Neutrophil (primary cell): ENCODE data around the gene TENM4.

Source experiments
- H3K27ac ChIP-seq: fragments of 200-600 bp; sonication (generic); 2 replicates; pipeline ENCODE4 v1.5.1; 2016; ENCODE audit warnings: mild to moderate bottlenecking, moderate library complexity
- H3K27me3 ChIP-seq: fragments of 200-600 bp; sonication (generic); 2 replicates; pipeline ENCODE4 v1.6.0; 2016; ENCODE audit warnings: mild to moderate bottlenecking
- H3K36me3 ChIP-seq: fragments of 200-600 bp; sonication (generic); 2 replicates; pipeline ENCODE4 v1.5.1; 2017
- H3K4me1 ChIP-seq, 2 experiments: fragments of 200-600 bp in 1 of 2; sonication (generic) in 1 of 2; 1 replicate in 1 of 2; 2 replicates in 1 of 2; pipeline versions ENCODE4 v1.5.1 to v1.6.1; 2013 to 2016; ENCODE audit warnings: low read depth in 1 of 2, low read length in 1 of 2, mild to moderate bottlenecking in 1 of 2, moderate library complexity in 1 of 2; ENCODE audit not compliant: control insufficient read depth in 1 of 2, insufficient read depth in 1 of 2
- H3K4me3 ChIP-seq, 2 experiments: fragments of 200-600 bp in 1 of 2; sonication (generic) in 1 of 2; 1 replicate in 1 of 2; 2 replicates in 1 of 2; pipeline ENCODE4 v1.5.1; 2013 to 2016; ENCODE audit warnings: low read depth in 1 of 2, low read length in 1 of 2, mild to moderate bottlenecking in 1 of 2, moderate library complexity in 1 of 2
- H3K9me3 ChIP-seq: fragments of 200-600 bp; sonication (generic); 2 replicates; pipeline ENCODE4 v1.5.1; 2016
- CTCF ChIP-seq: fragments of 200-600 bp; sonication (generic); IDR thresholded peaks from 2 replicates; pipeline ENCODE4 v1.5.1; 2016; ENCODE audit warnings: antibody characterized with exemption

The TENM4 gene

GRCh38 chr11:79259800-79260199 lies 181.0 kb downstream of the TENM4 start:
- H3K9me3 ChIP-seq = no peaks in the 10 kb centered on the region
- no peaks in the 10 kb centered on the region for H3K36me3 ChIP-seq
- H3K4me1 ChIP-seq = no peaks in the 10 kb centered on the region
- H3K4me3 ChIP-seq = no peak overlapping the region
- no peaks in the 10 kb centered on the region for H3K27me3 ChIP-seq
- TF ChIP-seq CTCF = no peak
- H3K27ac ChIP-seq = no peak overlapping the region

- H3K36me3 ChIP-seq = no peaks in the 10 kb centered on the region
- H3K9me3 ChIP-seq = no peaks in the 10 kb centered on the region
- no peaks in the 10 kb centered on the region for H3K4me1 ChIP-seq
- H3K27me3 ChIP-seq = no peaks in the 10 kb centered on the region
- no peak overlapping the region for H3K4me3 ChIP-seq
- TF ChIP-seq CTCF = no peak
- no peak overlapping the region for H3K27ac ChIP-seq
Measured at GRCh38 chr11:79258576-79258975, 182.3 kb downstream of the TENM4 start.

- H3K4me1 ChIP-seq = no peaks in the 10 kb centered on the region
- H3K4me3 ChIP-seq = no peak overlapping the region
- no peak for TF ChIP-seq CTCF
- no peaks in the 10 kb centered on the region for H3K9me3 ChIP-seq
- H3K27me3 ChIP-seq = no peaks in the 10 kb centered on the region
- H3K36me3 ChIP-seq = no peaks in the 10 kb centered on the region
- no peak overlapping the region for H3K27ac ChIP-seq
Measured at GRCh38 chr11:79255965-79256364, 184.9 kb downstream of the TENM4 start.

- Histone ChIP-seq H3K36me3 (no peaks in the 10 kb centered on the region), H3K4me1 (no peaks in the 10 kb centered on the region), H3K4me3 (no peak overlapping the region), H3K9me3 (no peaks in the 10 kb centered on the region), H3K27me3 (no peaks in the 10 kb centered on the region), H3K27ac (no peak overlapping the region)
- TF ChIP-seq CTCF = no peak
Measured at GRCh38 chr11:79253280-79253679, 187.6 kb downstream of the TENM4 start.

GRCh38 chr11:79249295-79249993 lies 191.4 kb downstream of the TENM4 start:
- Histone ChIP-seq H3K27ac (no peak overlapping the region), H3K27me3 (no peaks in the 10 kb centered on the region), H3K4me3 (no peak overlapping the region), H3K4me1 (no peaks in the 10 kb centered on the region), H3K36me3 (no peaks in the 10 kb centered on the region), H3K9me3 (no peaks in the 10 kb centered on the region)
- no peak for TF ChIP-seq CTCF
